Measurements from ENCODE around the gene POLR2F.

The POLR2F gene

GRCh38 chr22:37961062-37961461 lies 7.6 kb downstream of the POLR2F start:
- Histone ChIP-seq H3K27me3 (ENCODE audit: insufficient read depth, poor library complexity, severe bottlenecking) (no peaks in the 10 kb centered on the region), H3K4me3 (ENCODE audit: severe bottlenecking) (no peak overlapping the region), H3K36me3 (ENCODE audit: low read depth) (peaks cover 76% of the 10 kb centered on the region), H3K27ac (ENCODE audit: poor library complexity, severe bottlenecking) (no peak overlapping the region), H3K4me1 (ENCODE audit: insufficient read depth, poor library complexity, severe bottlenecking) (no peaks in the 10 kb centered on the region), H3K9me3 (ENCODE audit: severe bottlenecking) (no peaks in the 10 kb centered on the region)
- ATAC-seq (ENCODE audit: low read depth) (no peak), DNase-seq (ENCODE audit: low spot score) (no peak)
- TF ChIP-seq CTCF (IDR thresholded peaks at IDR 0.05; ENCODE audit: poor library complexity, severe bottlenecking): no peak

GRCh38 chr22:37965940-37966664 lies 12.6 kb downstream of the POLR2F start:
- TF ChIP-seq CTCF (IDR thresholded peaks at IDR 0.05; ENCODE audit: poor library complexity, severe bottlenecking): no peak
- peaks cover 62% of the 10 kb centered on the region for H3K36me3 ChIP-seq (ENCODE audit: low read depth)

GRCh38 chr22:37967147-37967546 lies 13.6 kb downstream of the POLR2F start:
- DNase-seq (ENCODE audit: low spot score): no peak
- no peak for TF ChIP-seq CTCF (IDR thresholded peaks at IDR 0.05; ENCODE audit: poor library complexity, severe bottlenecking)
- H3K27ac ChIP-seq (ENCODE audit: poor library complexity, severe bottlenecking): no peak overlapping the region
- no peak overlapping the region for H3K4me3 ChIP-seq (ENCODE audit: severe bottlenecking)
- ATAC-seq (ENCODE audit: low read depth): no peak
- H3K36me3 ChIP-seq (ENCODE audit: low read depth): peaks cover 52% of the 10 kb centered on the region
- H3K27me3 ChIP-seq (ENCODE audit: insufficient read depth, poor library complexity, severe bottlenecking): no peaks in the 10 kb centered on the region
- no peaks in the 10 kb centered on the region for H3K9me3 ChIP-seq (ENCODE audit: severe bottlenecking)
- H3K4me1 ChIP-seq (ENCODE audit: insufficient read depth, poor library complexity, severe bottlenecking): no peaks in the 10 kb centered on the region

More at GRCh38 chr22:37965940-37966664, 12.6 kb downstream of the POLR2F start:
- ATAC-seq (ENCODE audit: low read depth) (no peak), DNase-seq (ENCODE audit: low spot score) (no peak)
- H3K27ac ChIP-seq (ENCODE audit: poor library complexity, severe bottlenecking): no peak overlapping the region
- H3K4me1 ChIP-seq (ENCODE audit: insufficient read depth, poor library complexity, severe bottlenecking): no peaks in the 10 kb centered on the region
- H3K4me3 ChIP-seq (ENCODE audit: severe bottlenecking): no peak overlapping the region
- no peaks in the 10 kb centered on the region for H3K27me3 ChIP-seq (ENCODE audit: insufficient read depth, poor library complexity, severe bottlenecking)
- no peaks in the 10 kb centered on the region for H3K9me3 ChIP-seq (ENCODE audit: severe bottlenecking)

GRCh38 chr22:37967637-37968451 lies 14.3 kb downstream of the POLR2F start:
- H3K4me3 ChIP-seq (ENCODE audit: severe bottlenecking): no peak overlapping the region
- H3K27ac ChIP-seq (ENCODE audit: poor library complexity, severe bottlenecking): no peak overlapping the region
- no peak for TF ChIP-seq CTCF (IDR thresholded peaks at IDR 0.05; ENCODE audit: poor library complexity, severe bottlenecking)
- peaks cover 45% of the 10 kb centered on the region for H3K36me3 ChIP-seq (ENCODE audit: low read depth)
- H3K27me3 ChIP-seq (ENCODE audit: insufficient read depth, poor library complexity, severe bottlenecking): no peaks in the 10 kb centered on the region
- ATAC-seq (ENCODE audit: low read depth) (no peak), DNase-seq (ENCODE audit: low spot score) (no peak)
- H3K4me1 ChIP-seq (ENCODE audit: insufficient read depth, poor library complexity, severe bottlenecking): no peaks in the 10 kb centered on the region
- no peaks in the 10 kb centered on the region for H3K9me3 ChIP-seq (ENCODE audit: severe bottlenecking)

All from RWPE2 (cell line).